ENCODE measurements around the gene KIF5A.
"Not testable (repeated sequence)": the region's sequence is repeated elsewhere in the genome, so short reads cannot be mapped to it uniquely, and the experiment has no call there.

KIF5A gene

GRCh38 chr12:57584690-57585089 lies 34.8 kb downstream of the KIF5A start:
- DNase-seq (ENCODE audit: low spot score) = no peak

DNA sequence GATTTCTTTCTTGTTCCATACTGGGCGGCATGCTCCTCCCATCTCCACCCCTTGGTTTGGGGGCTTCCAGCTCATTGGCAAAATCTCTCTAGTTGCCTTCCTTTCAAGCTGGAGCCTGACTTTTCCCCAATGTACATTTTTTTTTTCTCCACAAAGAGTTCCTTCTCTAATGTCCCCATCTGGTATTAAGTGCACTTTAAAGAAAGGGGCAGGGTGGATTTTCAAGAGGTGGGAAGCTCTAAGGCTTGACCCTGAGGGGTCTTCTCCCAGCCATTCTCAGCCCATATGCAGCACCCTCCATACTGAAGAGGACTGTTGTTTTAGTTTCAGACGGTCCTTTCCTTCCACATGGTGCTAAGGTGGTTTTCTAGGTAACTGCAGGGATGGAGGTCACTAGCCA lies 35.3 kb downstream of the KIF5A start:
- DNase-seq (ENCODE audit: low spot score) = no peak

DNA sequence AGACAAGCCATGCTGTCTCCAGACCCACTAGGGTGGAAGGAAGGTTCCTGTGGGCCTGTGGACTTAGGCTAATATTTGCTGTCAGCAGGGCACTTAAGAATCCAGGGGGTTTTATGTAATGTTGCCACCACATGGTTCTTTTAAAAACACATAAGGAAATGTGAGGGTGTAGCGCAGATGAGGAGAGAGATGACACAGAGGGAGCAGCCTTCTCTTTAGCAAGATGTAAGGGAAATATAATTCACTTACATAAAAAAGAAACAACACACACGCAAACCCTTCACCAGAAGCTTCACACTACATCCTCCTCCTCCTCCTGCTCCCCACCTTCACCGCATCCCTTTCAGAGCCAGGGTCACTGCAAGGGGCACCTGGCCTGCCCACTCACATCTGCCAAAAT lies 36.3 kb downstream of the KIF5A start:
- no peak for DNase-seq (ENCODE audit: low spot score)

DNA sequence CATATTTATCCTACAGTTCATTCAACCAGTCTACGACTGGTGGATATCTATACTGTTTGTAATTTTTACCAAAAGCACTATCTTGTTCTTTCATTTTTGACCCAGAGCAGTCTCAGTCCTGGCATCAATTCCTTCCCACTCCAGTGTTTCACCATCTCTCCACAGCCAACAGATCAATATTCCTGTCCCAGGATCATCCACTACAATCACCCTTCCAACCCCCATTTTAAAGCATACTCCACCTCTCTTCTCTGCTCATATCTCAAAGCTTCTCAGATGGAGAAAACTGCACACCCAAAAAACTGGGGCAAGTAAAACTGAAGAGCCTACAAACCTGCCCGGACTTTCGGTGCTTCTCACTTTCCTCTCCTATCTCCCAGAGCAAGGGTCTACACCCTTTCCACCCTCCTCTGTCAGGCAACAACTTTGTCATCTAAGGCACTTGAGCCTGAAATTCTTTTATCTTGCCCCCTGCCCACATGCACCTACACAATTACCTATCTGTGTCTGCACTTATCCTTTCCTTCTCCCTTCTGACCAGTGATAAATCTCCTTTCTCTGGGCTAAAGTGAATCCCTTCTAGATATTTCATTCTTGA lies 37.1 kb downstream of the KIF5A start:
- DNase-seq (ENCODE audit: low spot score) = no peak

DNA sequence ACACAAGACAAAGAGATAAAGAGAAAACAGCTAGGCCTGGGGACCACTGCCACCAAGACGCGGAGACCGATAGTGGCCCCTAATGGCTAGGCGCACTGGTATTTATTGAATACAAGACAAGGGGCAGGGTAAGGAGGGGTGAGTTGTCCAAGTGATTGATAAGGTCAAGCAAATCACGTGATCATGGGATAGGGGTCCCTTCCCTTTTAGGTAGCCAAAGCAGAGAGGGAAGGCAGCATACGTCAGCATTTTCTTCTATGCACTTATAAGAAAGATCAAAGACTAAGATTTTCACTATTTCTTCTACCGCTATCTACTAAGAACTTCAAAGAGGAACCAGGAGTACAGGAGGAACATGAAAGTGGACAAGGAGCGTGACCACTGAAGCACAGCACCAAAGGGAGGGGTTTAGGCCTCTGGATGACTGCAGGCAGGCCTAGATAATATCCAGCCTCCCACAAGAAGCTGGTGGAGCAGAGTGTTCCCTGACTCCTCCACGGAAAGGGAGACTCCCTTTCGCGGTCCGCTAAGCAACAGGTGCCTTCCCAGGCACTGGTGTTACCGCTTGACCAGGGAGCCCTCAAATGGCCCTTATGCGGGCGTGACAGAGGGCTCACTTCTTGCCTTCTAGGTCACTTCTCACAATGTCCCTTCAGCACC lies 39.2 kb downstream of the KIF5A start:
- not testable (repeated sequence) for DNase-seq (ENCODE audit: low spot score)

DNA sequence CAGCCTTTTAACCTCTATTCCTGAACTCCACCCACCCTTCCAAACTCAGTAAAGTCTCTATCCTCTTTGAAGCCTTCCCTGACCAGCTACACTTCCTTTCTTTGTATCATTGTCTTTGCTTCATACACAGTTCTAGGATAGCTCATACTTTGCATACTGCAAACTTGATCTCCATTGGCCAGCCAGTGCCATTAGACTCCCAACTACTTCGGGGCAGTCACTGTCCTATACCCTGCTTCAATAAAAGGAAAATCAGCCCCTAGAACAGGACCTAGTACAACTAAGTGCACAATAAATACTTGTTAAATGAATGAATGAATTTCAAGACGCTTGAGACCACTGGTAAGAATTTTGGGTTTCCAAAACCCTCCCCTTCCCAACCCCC lies 40.6 kb downstream of the KIF5A start:
- DNase-seq (ENCODE audit: low spot score) = no peak

- DNase-seq (ENCODE audit: low spot score) = peak; percentile 37
These were observed 41.3 kb downstream of the KIF5A start, which contains the start of gene PIP4K2C for GRCh38 chr12:57590864-57591781. Gene PIP4K2C, plus strand, starts transcription at chr12:57591192. Its CDS starts 98 bp downstream, at chr12:57591290.

DNA sequence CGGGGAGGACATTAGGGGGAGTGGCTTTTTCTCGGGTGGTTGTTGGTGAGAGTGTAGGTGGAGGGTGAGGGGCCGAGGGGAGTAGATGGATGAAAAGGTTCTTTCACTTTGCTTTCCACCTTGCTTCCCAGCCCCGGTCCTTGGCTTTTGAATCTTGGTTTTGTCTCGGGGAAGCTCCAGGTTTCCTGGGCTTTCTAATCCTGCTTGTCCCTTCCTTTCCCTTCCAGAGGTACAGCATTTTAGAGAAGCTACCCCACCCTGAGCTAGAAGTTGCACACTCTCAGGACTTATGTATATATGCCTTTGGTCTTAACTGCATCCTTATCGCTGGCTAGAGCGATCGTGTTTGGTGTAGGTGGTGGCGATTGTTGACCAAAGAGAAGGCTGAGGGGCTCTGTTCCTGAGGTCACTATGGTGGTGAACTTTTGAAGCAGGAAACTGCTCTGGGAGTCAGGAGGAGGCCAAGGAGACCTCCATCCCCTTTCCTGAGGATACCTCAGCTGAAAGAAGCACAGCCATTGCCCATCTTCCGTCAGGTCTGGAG lies 42.0 kb downstream of the KIF5A start:
- DNase-seq (ENCODE audit: low spot score) = no peak

DNA sequence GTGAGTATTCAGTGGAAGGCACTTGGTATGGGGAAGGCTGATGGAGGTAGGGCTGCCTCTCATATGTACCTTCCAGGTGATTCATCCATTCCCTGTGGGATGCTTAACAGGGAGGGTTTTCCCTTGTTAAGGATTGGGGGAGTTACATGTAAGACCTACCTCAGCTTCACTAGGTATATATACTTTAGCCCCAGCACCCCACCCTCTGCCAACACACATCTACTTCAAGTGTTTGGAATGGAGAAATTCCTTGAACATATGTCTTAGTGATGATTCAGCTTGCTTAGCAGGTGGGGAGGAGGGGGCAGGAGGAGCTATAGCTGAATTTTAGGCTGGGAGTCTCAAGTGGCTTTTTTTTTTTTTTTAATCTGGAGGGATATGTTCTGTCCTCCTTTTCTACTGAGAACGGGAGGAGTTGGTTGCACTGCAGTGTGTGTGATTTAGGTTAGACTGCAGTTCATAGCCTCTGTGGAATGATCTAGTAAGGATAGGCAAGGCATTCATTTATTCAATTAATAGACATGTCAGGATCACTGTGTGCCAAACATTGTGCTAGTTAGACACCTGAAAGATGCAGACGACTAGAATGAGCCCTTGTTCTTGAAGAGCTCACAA lies 42.8 kb downstream of the KIF5A start:
- DNase-seq (ENCODE audit: low spot score) = no peak

GRCh38 chr12:57593187-57593586 lies 43.3 kb downstream of the KIF5A start:
- DNase-seq (ENCODE audit: low spot score) = no peak

GRCh38 chr12:57600395-57600794 lies 50.6 kb downstream of the KIF5A start:
- DNase-seq (ENCODE audit: low spot score) = no peak

- DNase-seq (ENCODE audit: low spot score) = no peak
These were observed 52.7 kb downstream of the KIF5A start for GRCh38 chr12:57602544-57602943.

DNA sequence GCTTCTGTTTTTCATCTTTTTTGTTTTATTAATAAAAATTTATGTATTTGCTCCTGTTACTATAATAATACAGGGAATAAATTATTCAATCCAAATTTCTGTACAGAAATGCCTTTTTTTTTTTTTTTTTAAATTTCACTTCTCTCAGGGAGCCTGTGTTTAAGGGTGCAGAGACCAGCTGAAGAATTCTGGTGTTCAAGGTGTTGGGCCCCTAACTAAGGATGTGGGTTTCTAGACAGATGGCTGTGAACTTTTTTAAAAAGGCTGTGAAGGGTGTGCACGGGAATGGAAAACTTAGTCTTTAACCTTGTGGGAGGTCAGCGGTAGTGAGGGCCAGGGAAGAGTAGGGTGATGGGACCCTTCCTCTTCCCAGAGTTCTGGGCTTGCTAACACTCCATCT lies 53.5 kb downstream of the KIF5A start:
- no peak for DNase-seq (ENCODE audit: low spot score)

- DNase-seq (ENCODE audit: low spot score) = peak; percentile 66
These were observed 54.1 kb downstream of the KIF5A start for GRCh38 chr12:57603815-57604453.

DNA sequence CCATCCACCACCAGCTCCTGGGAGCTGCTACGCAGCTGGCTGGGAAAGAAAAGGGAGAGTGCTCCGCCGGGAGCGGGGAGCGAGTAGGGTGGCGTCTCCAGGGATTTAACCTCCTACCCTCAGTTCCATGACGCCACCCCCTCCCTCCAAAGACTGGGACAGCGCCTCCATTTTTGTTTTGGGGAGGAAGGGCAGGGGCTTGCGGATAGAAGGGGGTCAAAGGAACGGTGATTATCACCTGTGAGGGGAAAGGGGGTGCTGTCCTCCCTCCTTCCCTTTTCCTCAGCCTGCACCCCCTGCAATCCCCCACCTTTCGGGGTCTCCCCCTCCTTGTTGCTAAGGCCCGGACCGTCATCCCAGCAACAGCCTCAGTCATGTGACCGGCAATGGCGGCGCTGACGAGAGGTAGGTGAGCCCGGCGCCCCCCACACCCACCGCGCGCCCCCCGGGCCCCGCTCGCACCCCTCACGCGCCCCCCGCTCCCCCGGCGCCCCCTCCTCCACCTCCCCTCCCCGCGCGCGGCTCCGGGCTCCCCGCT lies 54.7 kb downstream of the KIF5A start, which contains the start of gene DTX3:
Gene DTX3, plus strand, starts transcription at position 371 of the 538 bp plus-strand sequence. CDS start 1,694 bp downstream, outside the sequence.
- DNase-seq (ENCODE audit: low spot score) = peak; percentile 18

GRCh38 chr12:57604992-57605810 lies 55.4 kb downstream of the KIF5A start:
- DNase-seq (ENCODE audit: low spot score) = no peak

DNA sequence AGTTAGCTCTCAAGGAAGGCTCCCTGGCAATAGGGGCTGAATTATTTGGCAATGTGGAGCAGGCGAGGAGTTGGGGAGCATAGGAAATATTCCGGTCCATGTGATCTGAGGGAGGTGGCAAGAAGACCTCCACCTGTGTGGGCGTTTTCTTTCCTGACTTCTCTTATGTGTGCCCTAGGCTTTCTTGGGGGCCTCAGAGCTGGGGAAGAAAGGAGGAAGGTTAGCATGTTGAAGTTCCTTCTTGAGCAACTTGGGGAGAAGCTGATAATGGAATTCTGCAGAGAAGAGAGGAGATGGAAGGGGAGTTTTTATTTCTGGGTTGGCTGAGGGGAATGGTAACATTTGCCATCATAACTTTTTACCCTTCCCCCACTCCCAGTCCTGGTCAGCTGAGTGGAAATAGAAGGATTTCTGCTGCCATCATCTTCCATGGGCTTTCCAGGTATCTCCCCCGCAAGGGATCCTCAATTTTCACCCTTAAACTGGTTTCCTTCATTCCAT lies 56.0 kb downstream of the KIF5A start:
- DNase-seq (ENCODE audit: low spot score) = no peak

DNA sequence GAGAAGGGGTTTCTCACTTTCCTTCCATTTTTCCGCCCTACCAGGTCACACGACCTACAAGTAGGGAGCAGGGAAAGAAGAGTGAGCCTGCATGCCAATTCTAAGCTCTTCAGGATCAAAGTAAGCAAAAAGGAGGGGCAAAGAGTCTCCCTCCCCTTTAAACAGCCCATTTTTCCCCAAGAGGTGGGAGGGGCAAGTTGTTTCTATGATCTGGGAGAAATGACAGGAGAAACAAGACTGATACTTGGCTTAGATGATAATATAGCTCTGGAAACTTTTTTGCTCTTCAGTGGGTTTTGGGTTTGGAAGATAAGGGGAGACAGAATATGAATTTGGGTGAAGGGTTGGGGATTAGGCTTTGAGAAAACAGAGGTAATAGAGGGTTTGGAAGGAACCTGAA lies 56.6 kb downstream of the KIF5A start:
- DNase-seq (ENCODE audit: low spot score) = no peak

GRCh38 chr12:57606821-57607220 lies 57.0 kb downstream of the KIF5A start:
- no peak for DNase-seq (ENCODE audit: low spot score)
